ENCODE results near the gene SIGMAR1. TPM values are rescaled to one million over a fixed set of nuclear protein-coding genes. Genes with fewer than 3 reads are reported as not detected.

The SIGMAR1 gene
- total and polyA plus RNA-seq, 2 of the 4 experiments (the other 2 are of a cell fraction) = 44.6 to 88.9 TPM

- Histone ChIP-seq H2AK9ac (replicated peaks; ENCODE audit: low read depth, low read length, poor library complexity) (no peak overlapping the region), H3K23ac (ENCODE audit: low read depth, low read length) (no peak overlapping the region), H2BK20ac (ENCODE audit: low read depth, low read length) (no peak overlapping the region), H3K4me3 (ENCODE audit: insufficient read depth, low read depth, low read length) (no peak overlapping the region), H3K9me1 (ENCODE audit: insufficient read depth, low read length) (peaks cover 30% of the 10 kb centered on the region), H3K27ac (ENCODE audit: insufficient read depth, low read length) (no peak overlapping the region), H3K4ac (ENCODE audit: low read depth, low read length) (no peak overlapping the region), H3K18ac (ENCODE audit: low read depth, low read length) (no peak overlapping the region), H4K5ac (ENCODE audit: low read depth, low read length) (no peak overlapping the region), H2AFZ (replicated peaks; ENCODE audit: low read length, poor library complexity) (no peak overlapping the region), H4K8ac (ENCODE audit: low read depth in 2 of 2, low read length in 2 of 2) (no peak overlapping the region), H3K14ac (replicated peaks; ENCODE audit: low read depth, low read length) (no peak overlapping the region), H3K27me3 (ENCODE audit: control insufficient read depth, insufficient read depth, low read length) (no peaks in the 10 kb centered on the region), H4K91ac (ENCODE audit: insufficient read depth, low read depth, low read length) (no peak overlapping the region), H4K20me1 (ENCODE audit: insufficient read depth, low read length) (no peaks in the 10 kb centered on the region), H3K4me2 (ENCODE audit: low read depth, low read length) (no peak overlapping the region), H3K79me1 (ENCODE audit: low read depth in 1 of 2, low read length in 2 of 2) (peaks cover 0 to 29% of the 10 kb centered on the region in 2 experiments; a peak in 2 of 4 replicates), H3K36me3 (ENCODE audit: control insufficient read depth, insufficient read depth, low read length) (peaks cover 4% of the 10 kb centered on the region; the same call in 1 of the 2 replicates), H2BK5ac (ENCODE audit: low read depth, low read length, poor library complexity, severe bottlenecking) (no peak overlapping the region), H3K9me3 (ENCODE audit: control insufficient read depth, insufficient read depth, low read length) (no peaks in the 10 kb centered on the region), H2BK120ac (ENCODE audit: low read depth, low read length) (no peak overlapping the region), H3K9ac (ENCODE audit: low read depth, low read length) (no peak overlapping the region), H3K4me1 (ENCODE audit: control insufficient read depth, insufficient read depth, low read length) (peaks cover 35% of the 10 kb centered on the region), H2AK5ac (ENCODE audit: low read depth, low read length) (no peak overlapping the region), H3K56ac (ENCODE audit: extremely low read depth, insufficient read depth, low read length) (no peak overlapping the region), H2BK15ac (ENCODE audit: low read depth, low read length) (no peak overlapping the region)
- no peak for TF ChIP-seq CEBPB (IDR thresholded peaks at IDR 0.05; ENCODE audit: low read depth, low read length)
- TF ChIP-seq USF2 (IDR thresholded peaks at IDR 0.05; ENCODE audit: low read depth, low read length) = no peak
- no peak for TF ChIP-seq RAD21 (IDR thresholded peaks at IDR 0.05; ENCODE audit: low read length)
- no peak for TF ChIP-seq RCOR1 (IDR thresholded peaks at IDR 0.05; ENCODE audit: insufficient replicate concordance, low read length)
- TF ChIP-seq NFE2L2 (IDR thresholded peaks at IDR 0.05; ENCODE audit: low read depth, low read length) = no peak
- TF ChIP-seq SMC3 (IDR thresholded peaks at IDR 0.05; ENCODE audit: low read depth, low read length) = no peak
- no peak for TF ChIP-seq MAZ (IDR thresholded peaks at IDR 0.05; ENCODE audit: borderline replicate concordance, low read depth, low read length)
- no peak for TF ChIP-seq FOS (IDR thresholded peaks at IDR 0.05; ENCODE audit: low read depth, low read length)
- POLR2A ChIA-PET (ENCODE audit: unreplicated experiment) = no interaction called here
- DNase-seq (no peak), ATAC-seq (ENCODE audit: low read depth) (no peak)
- BruUV-seq (replicated peaks) = no TSS peak
- in situ Hi-C loops (cut with MboI; ENCODE audit: low sequenced_read_pairs) = no loop called here
- WGBS, 2 experiments (ENCODE audit: extremely low coverage in 2 of 2, insufficient read length in 1 of 2) = 87% methylated on average over 3 of the region's 5 CpGs; no CpG with 5 or more reads in 1 of the 2 experiments
- dilution Hi-C loops (cut with HindIII; ENCODE audit: low sequenced_read_pairs, unreplicated experiment) = no loop called here
- intact Hi-C loops (cut with micrococcal nuclease) = no loop called here
- CTCF ChIA-PET = no interaction called here
These were observed 17.8 kb upstream of the SIGMAR1 start for GRCh38 chr9:34655394-34655793.

Measured in IMR-90 (cell line).